GM19463 (cell line): ENCODE measurements around the gene MYO1D.
"Not testable (repeated sequence)": the region's sequence is repeated elsewhere in the genome, so short reads cannot be mapped to it uniquely, and the experiment has no call there.

Experiments
- ATAC-seq: cut with Tn5 transposase; IDR thresholded peaks from one replicate; pipeline ENCODE4 v1.9.1; 2021; ENCODE audit warnings: mild to moderate bottlenecking, moderate library complexity; ENCODE audit not compliant: unreplicated experiment

MYO1D gene

GRCh38 chr17:32821987-32822934, 54.7 kb downstream of the MYO1D start:
- ATAC-seq, result not testable (repeated sequence)

- no peak for ATAC-seq
These were observed 56.5 kb downstream of the MYO1D start for GRCh38 chr17:32820440-32820839.

GRCh38 chr17:32819787-32820186, 57.1 kb downstream of the MYO1D start:
- ATAC-seq, result no peak

- ATAC-seq, result no peak
These were observed 57.9 kb downstream of the MYO1D start for GRCh38 chr17:32819035-32819434.

GRCh38 chr17:32815460-32815859, 61.5 kb downstream of the MYO1D start:
- no peak for ATAC-seq

GRCh38 chr17:32814836-32815235, 62.1 kb downstream of the MYO1D start:
- ATAC-seq, result no peak

- no peak for ATAC-seq
These were observed 63.9 kb downstream of the MYO1D start for GRCh38 chr17:32813021-32813420.

- no peak for ATAC-seq
These were observed 66.2 kb downstream of the MYO1D start for GRCh38 chr17:32810690-32811089.

- ATAC-seq, result no peak
These were observed 69.3 kb downstream of the MYO1D start for GRCh38 chr17:32807577-32807976.

GRCh38 chr17:32806646-32807045, 70.3 kb downstream of the MYO1D start:
- ATAC-seq, result no peak

- no peak for ATAC-seq
These were observed 71.6 kb downstream of the MYO1D start for GRCh38 chr17:32805029-32805976.

- ATAC-seq, result no peak
These were observed 73.4 kb downstream of the MYO1D start for GRCh38 chr17:32803544-32803943.

GRCh38 chr17:32802306-32802705, 74.6 kb downstream of the MYO1D start:
- ATAC-seq, result no peak

GRCh38 chr17:32801641-32802040, 75.3 kb downstream of the MYO1D start:
- ATAC-seq, result no peak

GRCh38 chr17:32801193-32801592, 75.7 kb downstream of the MYO1D start:
- no peak for ATAC-seq

- no peak for ATAC-seq
These were observed 78.0 kb downstream of the MYO1D start for GRCh38 chr17:32798938-32799337.

- no peak for ATAC-seq
These were observed 81.5 kb downstream of the MYO1D start for GRCh38 chr17:32795339-32795979.

- no peak for ATAC-seq
These were observed 82.2 kb downstream of the MYO1D start for GRCh38 chr17:32794533-32795246.

GRCh38 chr17:32793841-32794240, 83.1 kb downstream of the MYO1D start:
- no peak for ATAC-seq

GRCh38 chr17:32792207-32792606, 84.7 kb downstream of the MYO1D start:
- no peak for ATAC-seq
